Inflammatory macrophage (primary cell): ENCODE results near the gene LINGO3.
A peak's percentile ranks its signal among the peaks of the same experiment; 100 is the strongest.
"Not testable (repeated sequence)": the region's sequence is repeated elsewhere in the genome, so short reads cannot be mapped to it uniquely, and the experiment has no call there.

Experiments used
- DNase-seq, 2 donors: peaks; one replicate each; pipeline ENCODE4 v3.0.0-alpha.2; 2020 to 2022

LINGO3 gene

GRCh38 chr19:2302319-2303210 is 5.4 kb downstream of the LINGO3 start:
- DNase-seq: peak; percentile 16 to 27

- no peak for DNase-seq
Observed at GRCh38 chr19:2300533-2300932, 7.4 kb downstream of the LINGO3 start.

GRCh38 chr19:2296141-2296540 is 11.8 kb downstream of the LINGO3 start:
- no peak for DNase-seq

- no peak for DNase-seq
Observed at GRCh38 chr19:2294687-2295335, 13.1 kb downstream of the LINGO3 start.

- DNase-seq: no peak
Observed at GRCh38 chr19:2291185-2291751, 16.7 kb downstream of the LINGO3 start.

- DNase-seq: peak in 1 of 2 donors; percentile 11
Observed at GRCh38 chr19:2290441-2291184, 17.3 kb downstream of the LINGO3 start.

GRCh38 chr19:2289714-2290435 is 18.1 kb downstream of the LINGO3 start:
- DNase-seq: peak; percentile 82 to 85

- no peak for DNase-seq
Observed at GRCh38 chr19:2288818-2289713, 18.9 kb downstream of the LINGO3 start.

- no peak for DNase-seq
Observed at GRCh38 chr19:2288338-2288817, 19.6 kb downstream of the LINGO3 start.

- DNase-seq: no peak
Observed at GRCh38 chr19:2287585-2288337, 20.2 kb downstream of the LINGO3 start.

- DNase-seq: no peak
Observed at GRCh38 chr19:2286402-2287140, 21.4 kb downstream of the LINGO3 start.

GRCh38 chr19:2283835-2284507 is 24.0 kb downstream of the LINGO3 start:
- no peak for DNase-seq

- DNase-seq: no peak
Observed at GRCh38 chr19:2282862-2283237, 25.1 kb downstream of the LINGO3 start.

GRCh38 chr19:2282062-2282861 is 25.7 kb downstream of the LINGO3 start, which contains the start of gene PEAK3:
Gene PEAK3 (minus strand): TSS chr19:2282175. CDS start chr19:2280931, 1,244 bp downstream.
- peak; percentile 78 to 80 for DNase-seq

- DNase-seq: not testable (repeated sequence)
Observed at GRCh38 chr19:2281265-2282061, 26.5 kb downstream of the LINGO3 start.

- no peak for DNase-seq
Observed at GRCh38 chr19:2280633-2281264, 27.2 kb downstream of the LINGO3 start.
